Measurements from ENCODE around the gene OLFM3.

The OLFM3 gene

GRCh38 chr1:101996825-101997465 is at the start of gene OLFM3:
Gene OLFM3 (minus strand): TSS chr1:101996926.
- DNase-seq (ENCODE audit: low read depth): no peak

- no peak for DNase-seq (ENCODE audit: low read depth)
Measured at GRCh38 chr1:102045752-102046151, 49.0 kb upstream of the OLFM3 start.

- DNase-seq (ENCODE audit: low read depth): no peak
Measured at GRCh38 chr1:102032534-102032933, 35.8 kb upstream of the OLFM3 start.

GRCh38 chr1:102019530-102019929 is 22.8 kb upstream of the OLFM3 start:
- no peak for DNase-seq (ENCODE audit: low read depth)

GRCh38 chr1:102015728-102016127 is 19.0 kb upstream of the OLFM3 start:
- no peak for DNase-seq (ENCODE audit: low read depth)

- DNase-seq (ENCODE audit: low read depth): no peak
Measured at GRCh38 chr1:102002057-102002456, 5.3 kb upstream of the OLFM3 start.

GRCh38 chr1:101995984-101996745 is 561 bp downstream of the OLFM3 start:
- DNase-seq (ENCODE audit: low read depth): no peak

GRCh38 chr1:101993710-101994109 is 3.0 kb downstream of the OLFM3 start:
- no peak for DNase-seq (ENCODE audit: low read depth)

GRCh38 chr1:101992821-101993575 is 3.7 kb downstream of the OLFM3 start:
- DNase-seq (ENCODE audit: low read depth): no peak

GRCh38 chr1:101980974-101981373 is 15.8 kb downstream of the OLFM3 start:
- no peak for DNase-seq (ENCODE audit: low read depth)

GRCh38 chr1:101977266-101977665 is 19.5 kb downstream of the OLFM3 start:
- DNase-seq (ENCODE audit: low read depth): no peak

GRCh38 chr1:101976161-101976560 is 20.6 kb downstream of the OLFM3 start:
- no peak for DNase-seq (ENCODE audit: low read depth)

GRCh38 chr1:101975371-101975770 is 21.4 kb downstream of the OLFM3 start:
- no peak for DNase-seq (ENCODE audit: low read depth)

- DNase-seq (ENCODE audit: low read depth): no peak
Measured at GRCh38 chr1:101974599-101975274, 22.0 kb downstream of the OLFM3 start.

GRCh38 chr1:101971304-101971703 is 25.4 kb downstream of the OLFM3 start:
- DNase-seq (ENCODE audit: low read depth): no peak

- no peak for DNase-seq (ENCODE audit: low read depth)
Measured at GRCh38 chr1:101967871-101968270, 28.9 kb downstream of the OLFM3 start.

GRCh38 chr1:101965341-101965740 is 31.4 kb downstream of the OLFM3 start:
- no peak for DNase-seq (ENCODE audit: low read depth)

- no peak for DNase-seq (ENCODE audit: low read depth)
Measured at GRCh38 chr1:101964708-101965107, 32.0 kb downstream of the OLFM3 start.

- DNase-seq (ENCODE audit: low read depth): no peak
Measured at GRCh38 chr1:101960142-101960541, 36.6 kb downstream of the OLFM3 start.

- DNase-seq (ENCODE audit: low read depth): no peak
Measured at GRCh38 chr1:101959456-101959855, 37.3 kb downstream of the OLFM3 start.

GRCh38 chr1:101957771-101958170 is 39.0 kb downstream of the OLFM3 start:
- no peak for DNase-seq (ENCODE audit: low read depth)

- no peak for DNase-seq (ENCODE audit: low read depth)
Measured at GRCh38 chr1:101953623-101954022, 43.1 kb downstream of the OLFM3 start.

Measured in activated T-cell treated with anti-CD3 and anti-CD28 coated beads for 24 hours (primary cell).